ENCODE data around the gene UNC50. TPM values are rescaled to one million over a fixed set of nuclear protein-coding genes. Genes with fewer than 3 reads are reported as not detected.

The UNC50 gene
- total RNA-seq, 4 donors from 2014 or later = 18.3 to 49.4 (median 36.3) TPM

GRCh38 chr2:98598781-98599428, 9.5 kb upstream of the UNC50 start:
- TF ChIP-seq CTCF (IDR thresholded peaks at IDR 0.05) = no peak
- no peak for TF ChIP-seq POLR2A (IDR thresholded peaks at IDR 0.05)
- H3K27me3 ChIP-seq = no peaks in the 10 kb centered on the region
- peaks cover 0 to 78% (median 10%) of the 10 kb centered on the region in 3 donors for H3K36me3 ChIP-seq
- intact Hi-C loops (cut with DNase I) = no loop called here
- no peaks in the 10 kb centered on the region for H3K9me3 ChIP-seq
- H3K27ac ChIP-seq = no peak overlapping the region
- H3K4me1 ChIP-seq = no peaks in the 10 kb centered on the region
- WGBS, 2 donors = 72 to 79% methylated on average over 1 of the region's 1 CpG
- H3K4me3 ChIP-seq = no peak overlapping the region
- DNase-seq = no peak

- intact Hi-C loops (cut with DNase I) = no loop called here
- H3K4me3 ChIP-seq = no peak overlapping the region
Measured at GRCh38 chr2:98601532-98602132, 6.8 kb upstream of the UNC50 start.

GRCh38 chr2:98604547-98604946, 3.8 kb upstream of the UNC50 start:
- WGBS, 2 donors = 31 to 51% methylated on average over 2 of the region's 2 CpGs
- Histone ChIP-seq H3K9me3 (no peaks in the 10 kb centered on the region), H3K36me3 (peaks cover 0 to 45% (median 6%) of the 10 kb centered on the region in 3 donors), H3K27me3 (no peaks in the 10 kb centered on the region), H3K27ac (no peak overlapping the region), H3K4me3 (no peak overlapping the region), H3K4me1 (peaks cover 18 to 40% (median 26%) of the 10 kb centered on the region in 3 donors)
- TF ChIP-seq POLR2A (IDR thresholded peaks at IDR 0.05) (no peak), CTCF (IDR thresholded peaks at IDR 0.05) (no peak)
- no peak for DNase-seq
- intact Hi-C loops (cut with DNase I) = no loop called here

More at GRCh38 chr2:98601532-98602132, 6.8 kb upstream of the UNC50 start:
- H3K4me1 ChIP-seq = peaks cover 5 to 23% (median 9%) of the 10 kb centered on the region in 3 donors
- no peak for TF ChIP-seq POLR2A (IDR thresholded peaks at IDR 0.05)
- TF ChIP-seq CTCF (IDR thresholded peaks at IDR 0.05) = peak in 5 of 6 experiments; percentile 33 to 54 (median 36)
- H3K36me3 ChIP-seq = peaks cover 0 to 67% (median 10%) of the 10 kb centered on the region in 3 donors
- DNase-seq = no peak
- 57 to 83% methylated on average over 3 of the region's 3 CpGs for WGBS, 2 donors
- H3K27me3 ChIP-seq = no peaks in the 10 kb centered on the region
- no peaks in the 10 kb centered on the region for H3K9me3 ChIP-seq
- H3K27ac ChIP-seq = no peak overlapping the region

- 65 to 66% methylated on average over 2 to 3 of the region's 3 CpGs for WGBS, 2 donors
- H3K4me1 ChIP-seq = peaks cover 24 to 45% (median 30%) of the 10 kb centered on the region in 3 donors
- H3K4me3 ChIP-seq = no peak overlapping the region
- TF ChIP-seq CTCF (IDR thresholded peaks at IDR 0.05) (no peak), POLR2A (IDR thresholded peaks at IDR 0.05) (no peak)
- no peaks in the 10 kb centered on the region for H3K9me3 ChIP-seq
- H3K36me3 ChIP-seq = peaks cover 0 to 39% (median 2%) of the 10 kb centered on the region in 3 donors
- intact Hi-C loops (cut with DNase I) = loop anchor here (5.0 kb wide), 1 partner anchor 38 kb away; no protein-coding TSS in a partner anchor
- no peak for DNase-seq
- H3K27ac ChIP-seq = no peak overlapping the region
- H3K27me3 ChIP-seq = no peaks in the 10 kb centered on the region
Measured at GRCh38 chr2:98605076-98605475, 3.3 kb upstream of the UNC50 start.

GRCh38 chr2:98606431-98606830, 2.0 kb upstream of the UNC50 start:
- intact Hi-C loops (cut with DNase I) = loop anchor here (5.0 kb wide), 1 partner anchor 39 kb away; no protein-coding TSS in a partner anchor
- H3K9me3 ChIP-seq = no peaks in the 10 kb centered on the region
- H3K4me3 ChIP-seq = no peak overlapping the region
- 77 to 86% methylated on average over 7 of the region's 7 CpGs for WGBS, 2 donors
- no peaks in the 10 kb centered on the region for H3K27me3 ChIP-seq
- peaks cover 0 to 39% (median 0%) of the 10 kb centered on the region in 3 donors for H3K36me3 ChIP-seq
- TF ChIP-seq POLR2A (IDR thresholded peaks at IDR 0.05) = no peak
- no peak for TF ChIP-seq CTCF (IDR thresholded peaks at IDR 0.05)
- no peak overlapping the region for H3K27ac ChIP-seq
- H3K4me1 ChIP-seq = peaks cover 34 to 59% (median 34%) of the 10 kb centered on the region in 3 donors
- no peak for DNase-seq
